ENCODE data around the gene MYOF. TPM values are rescaled to one million over a fixed set of nuclear protein-coding genes. Genes with fewer than 3 reads are reported as not detected.

The MYOF gene
- total RNA-seq, 2 donors from 2014 or later, result 21.1 to 25.7 TPM

- DNase-seq, result no peak
- 54 to 81% methylated on average over 3 of the region's 3 CpGs for WGBS, 2 donors
- H3K27ac ChIP-seq, result no peak overlapping the region
- TF ChIP-seq CTCF (IDR thresholded peaks at IDR 0.05), result no peak
- no peak for TF ChIP-seq POLR2A (IDR thresholded peaks at IDR 0.05)
- no peak overlapping the region for H3K4me3 ChIP-seq
- no peaks in the 10 kb centered on the region for H3K4me1 ChIP-seq
- no peaks in the 10 kb centered on the region for H3K36me3 ChIP-seq (replicated peaks in 1 of 2; ENCODE audit: insufficient read depth in 1 of 2, low read depth in 2 of 2)
- H3K27me3 ChIP-seq, result no peaks in the 10 kb centered on the region
- intact Hi-C loops (cut with DNase I), result no loop called here
- no peak for ATAC-seq
- no peaks in the 10 kb centered on the region for H3K9me3 ChIP-seq
Observed at GRCh38 chr10:93344691-93345090, 137.4 kb downstream of the MYOF start.

GRCh38 chr10:93342921-93343320, 139.2 kb downstream of the MYOF start:
- ATAC-seq, result no peak
- Histone ChIP-seq H3K27ac (no peak overlapping the region), H3K27me3 (no peaks in the 10 kb centered on the region), H3K4me1 (no peaks in the 10 kb centered on the region), H3K4me3 (no peak overlapping the region), H3K36me3 (replicated peaks in 1 of 2; ENCODE audit: insufficient read depth in 1 of 2, low read depth in 2 of 2) (no peaks in the 10 kb centered on the region), H3K9me3 (no peaks in the 10 kb centered on the region)
- whole genome bisulfite sequencing, 2 donors, result 55 to 57% methylated on average over 3 of the region's 3 CpGs
- intact Hi-C loops (cut with DNase I), result no loop called here
- no peak for DNase-seq
- TF ChIP-seq POLR2A (IDR thresholded peaks at IDR 0.05) (no peak), CTCF (IDR thresholded peaks at IDR 0.05) (no peak)

- no peak overlapping the region for H3K4me3 ChIP-seq
- no peaks in the 10 kb centered on the region for H3K27me3 ChIP-seq
- whole genome bisulfite sequencing, 2 donors, result 76 to 78% methylated on average over 4 of the region's 4 CpGs
- DNase-seq, result no peak
- H3K36me3 ChIP-seq (replicated peaks in 1 of 2; ENCODE audit: insufficient read depth in 1 of 2, low read depth in 2 of 2), result no peaks in the 10 kb centered on the region
- TF ChIP-seq CTCF (IDR thresholded peaks at IDR 0.05), result no peak
- TF ChIP-seq POLR2A (IDR thresholded peaks at IDR 0.05), result no peak
- H3K4me1 ChIP-seq, result no peaks in the 10 kb centered on the region
- ATAC-seq, result no peak
- no peaks in the 10 kb centered on the region for H3K9me3 ChIP-seq
- no peak overlapping the region for H3K27ac ChIP-seq
- intact Hi-C loops (cut with DNase I), result no loop called here
Observed at GRCh38 chr10:93342366-93342765, 139.8 kb downstream of the MYOF start.

- WGBS, 2 donors, result 78 to 86% methylated on average over 7 of the region's 7 CpGs
- Histone ChIP-seq H3K4me3 (no peak overlapping the region), H3K36me3 (replicated peaks in 1 of 2; ENCODE audit: insufficient read depth in 1 of 2, low read depth in 2 of 2) (peaks cover 0 to 2% of the 10 kb centered on the region in 2 donors), H3K9me3 (no peaks in the 10 kb centered on the region), H3K4me1 (no peaks in the 10 kb centered on the region), H3K27me3 (no peaks in the 10 kb centered on the region), H3K27ac (no peak overlapping the region)
- DNase-seq, result no peak
- no peak for ATAC-seq
- intact Hi-C loops (cut with DNase I), result no loop called here
- TF ChIP-seq CTCF (IDR thresholded peaks at IDR 0.05) (no peak), POLR2A (IDR thresholded peaks at IDR 0.05) (no peak)
Observed at GRCh38 chr10:93337309-93337721, 144.8 kb downstream of the MYOF start.

- Histone ChIP-seq H3K4me1 (no peaks in the 10 kb centered on the region), H3K36me3 (replicated peaks in 1 of 2; ENCODE audit: insufficient read depth in 1 of 2, low read depth in 2 of 2) (peaks cover 0 to 2% of the 10 kb centered on the region in 2 donors), H3K27ac (no peak overlapping the region), H3K4me3 (no peak overlapping the region), H3K9me3 (no peaks in the 10 kb centered on the region), H3K27me3 (no peaks in the 10 kb centered on the region)
- WGBS, 2 donors, result 87 to 100% methylated on average over 1 of the region's 1 CpG
- ATAC-seq, result no peak
- TF ChIP-seq POLR2A (IDR thresholded peaks at IDR 0.05) (no peak), CTCF (IDR thresholded peaks at IDR 0.05) (no peak)
- intact Hi-C loops (cut with DNase I), result no loop called here
- DNase-seq, result no peak
Observed at GRCh38 chr10:93336678-93337077, 145.5 kb downstream of the MYOF start.
